GM12891 (cell line): ENCODE results near the gene CDK9.
A peak's percentile ranks its signal among the peaks of the same experiment; 100 is the strongest.

Experiments used
- POLR2A ChIP-seq: IDR thresholded peaks from 2 replicates; pipeline ENCODE4 v1.6.1; 2011; ENCODE audit warnings: low read depth, low read length, control low read depth
- POLR2AphosphoS5 ChIP-seq: IDR thresholded peaks from 2 replicates; pipeline ENCODE4 v1.6.1; 2011; ENCODE audit warnings: low read depth, low read length, control low read depth
- SPI1 ChIP-seq: IDR thresholded peaks from 2 replicates; pipeline ENCODE4 v1.6.1; 2011; ENCODE audit warnings: low read depth, low read length, control low read depth
- TAF1 ChIP-seq: IDR thresholded peaks from 2 replicates; pipeline ENCODE4 v1.6.1; 2011; ENCODE audit warnings: low read depth, low read length, control low read depth

DNA sequence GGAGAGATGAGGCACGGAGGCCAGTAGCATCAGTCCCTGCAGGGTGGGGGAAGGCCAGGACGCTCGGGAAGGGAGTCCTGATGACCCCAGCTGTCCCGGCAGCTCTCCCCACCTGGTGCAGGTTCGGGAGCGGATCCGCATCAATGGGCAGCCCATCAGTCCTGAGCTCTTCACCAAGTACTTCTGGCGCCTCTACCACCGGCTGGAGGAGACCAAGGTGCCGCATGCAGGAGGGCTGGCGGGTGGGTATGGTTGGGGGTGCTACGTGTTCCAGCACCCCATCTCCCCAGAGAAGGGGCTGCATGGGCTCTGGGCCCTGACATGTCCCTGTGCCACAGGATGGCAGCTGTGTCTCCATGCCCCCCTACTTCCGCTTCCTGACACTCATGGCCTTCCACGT, 21.0 kb downstream of the CDK9 start:
- TF ChIP-seq POLR2A = 0 out of 2 replicates have a peak, but pooled peaks have one; percentile 5
- no peak for TF ChIP-seq POLR2AphosphoS5
- TF ChIP-seq TAF1 = no peak
- no peak for TF ChIP-seq SPI1
